Suppressor macrophage treated with lipopolysaccharide for 4 hours (primary cell): Measurements from ENCODE around the gene SLC25A29.
A peak's percentile ranks its signal among the peaks of the same experiment; 100 is the strongest.
"Not testable (repeated sequence)": the region's sequence is repeated elsewhere in the genome, so short reads cannot be mapped to it uniquely, and the experiment has no call there.

Experiments used
- DNase-seq: peaks from one replicate; pipeline ENCODE4 v3.0.0-alpha.2; 2020

Gene SLC25A29

DNA sequence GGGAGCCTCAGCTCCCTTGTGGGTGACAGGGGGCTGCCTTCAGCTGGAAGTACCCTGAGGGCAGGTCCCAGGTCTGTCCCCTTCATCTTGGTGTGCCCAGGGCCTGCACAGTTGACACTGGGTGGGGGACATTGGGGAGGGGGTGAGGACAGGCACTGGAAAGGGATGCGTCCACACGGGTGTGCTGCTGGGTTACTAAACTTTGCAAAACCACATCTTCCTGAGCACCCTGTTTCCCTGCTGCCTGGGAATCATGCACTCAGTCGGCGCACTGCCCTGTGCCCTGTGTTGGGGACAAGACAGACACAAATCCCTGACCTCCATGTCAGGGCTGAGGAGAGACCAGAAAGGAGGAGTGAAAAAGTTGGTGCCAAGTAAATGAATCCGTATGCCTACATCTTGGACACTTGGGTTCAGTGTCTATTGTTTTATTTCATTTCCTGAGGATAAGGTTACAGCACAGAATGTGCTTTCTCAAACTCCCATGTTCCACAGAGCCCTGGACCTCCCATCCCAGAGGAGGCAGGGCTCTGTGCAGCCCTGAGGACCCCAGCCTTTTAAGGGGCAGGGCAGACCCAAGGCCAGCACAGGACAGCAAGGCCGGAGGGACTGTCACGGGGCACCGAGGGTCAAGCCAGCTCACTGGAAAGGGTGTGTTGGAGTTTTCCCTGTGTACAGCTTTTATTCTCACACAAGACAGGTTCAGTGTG lies 2.9 kb upstream of the SLC25A29 start:
- no peak for DNase-seq

DNA sequence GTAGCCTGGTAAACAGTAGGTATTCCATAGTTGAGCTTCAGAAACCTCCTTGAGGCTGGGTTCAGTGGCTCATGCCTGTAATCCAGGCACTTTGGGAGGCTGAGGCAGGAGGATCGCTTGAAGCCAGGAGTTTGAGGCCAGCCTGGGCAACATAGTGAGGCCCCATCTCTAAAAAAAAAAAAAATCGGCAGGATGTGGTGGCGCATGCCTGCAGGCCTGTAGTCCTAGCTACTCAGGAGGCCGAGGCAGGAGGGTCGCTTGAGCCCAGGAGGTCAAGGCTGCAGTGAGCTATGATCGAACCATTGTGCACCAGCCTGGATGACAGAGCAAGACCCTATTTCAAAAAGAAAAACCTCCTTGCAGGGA lies 2.2 kb upstream of the SLC25A29 start:
- not testable (repeated sequence) for DNase-seq

DNA sequence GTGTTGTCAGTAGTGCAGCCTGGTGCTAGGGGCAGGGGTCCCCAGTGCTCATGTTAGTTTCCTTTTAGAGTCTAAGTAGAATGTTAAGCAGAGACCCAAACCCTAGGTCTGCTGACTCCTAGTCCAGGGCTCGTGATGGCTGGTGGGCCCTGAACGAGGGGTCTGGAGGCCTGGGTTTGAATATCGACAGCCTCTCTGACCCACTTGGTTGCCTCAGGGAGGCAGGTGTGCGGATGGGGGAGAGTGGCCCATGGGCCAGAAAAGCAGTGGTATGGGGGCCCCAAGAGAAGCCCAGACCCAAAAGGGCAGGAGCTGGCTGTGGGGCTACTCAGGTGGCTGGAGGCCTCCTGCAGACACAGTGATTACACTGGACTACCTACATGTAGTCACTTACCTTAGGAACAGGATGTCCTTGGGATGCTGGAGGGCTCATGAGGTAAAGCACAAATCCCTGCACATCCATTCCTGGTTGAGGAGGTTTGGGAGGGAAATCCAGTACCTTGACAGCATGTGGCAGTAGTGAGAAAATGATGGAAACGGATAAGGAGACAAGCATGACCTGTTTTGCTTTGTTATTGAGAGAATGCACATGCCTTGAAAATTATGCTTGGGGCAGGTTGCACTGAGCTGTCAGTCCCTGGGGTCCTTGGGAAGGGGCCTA lies 1.7 kb upstream of the SLC25A29 start:
- DNase-seq = no peak

DNA sequence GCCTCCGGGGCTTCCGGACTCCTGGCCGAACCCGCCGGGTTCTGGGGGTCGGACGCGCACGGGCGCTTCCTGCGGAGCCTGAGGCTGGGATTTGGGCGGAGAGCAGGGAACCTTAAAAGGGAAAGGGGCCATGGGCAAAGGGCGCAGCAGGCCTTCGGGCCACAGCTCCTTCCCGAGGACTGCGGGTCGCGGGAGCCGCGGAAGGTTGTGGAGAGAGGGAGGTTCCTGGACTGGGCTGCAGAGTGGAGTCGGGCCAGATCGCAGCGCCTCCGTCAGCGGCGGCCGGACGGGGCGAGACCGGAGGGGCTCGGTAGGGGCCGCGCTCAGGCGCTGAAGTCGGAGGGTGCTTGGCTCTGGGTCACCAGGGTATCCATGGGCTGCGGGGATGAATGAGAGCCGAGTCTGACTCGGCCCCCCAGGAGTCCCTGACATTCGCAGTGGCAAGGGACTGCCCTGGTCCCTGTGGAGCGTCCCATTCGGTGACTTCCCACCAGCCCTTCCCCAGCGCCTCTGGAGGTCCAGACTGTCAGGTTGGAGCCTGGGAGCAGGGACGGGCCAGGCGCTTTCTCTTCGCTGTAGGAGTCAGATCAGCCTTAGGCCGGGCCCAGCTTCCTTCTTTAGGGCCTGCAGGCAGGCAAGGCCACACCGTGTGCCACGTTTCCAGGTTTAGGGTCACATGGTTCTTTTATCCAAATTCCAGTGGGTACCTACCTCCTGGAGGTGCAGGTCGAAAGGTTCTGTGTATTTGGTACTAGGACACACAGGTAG lies 938 bp upstream of the SLC25A29 start:
- DNase-seq = peak; percentile 48

DNA sequence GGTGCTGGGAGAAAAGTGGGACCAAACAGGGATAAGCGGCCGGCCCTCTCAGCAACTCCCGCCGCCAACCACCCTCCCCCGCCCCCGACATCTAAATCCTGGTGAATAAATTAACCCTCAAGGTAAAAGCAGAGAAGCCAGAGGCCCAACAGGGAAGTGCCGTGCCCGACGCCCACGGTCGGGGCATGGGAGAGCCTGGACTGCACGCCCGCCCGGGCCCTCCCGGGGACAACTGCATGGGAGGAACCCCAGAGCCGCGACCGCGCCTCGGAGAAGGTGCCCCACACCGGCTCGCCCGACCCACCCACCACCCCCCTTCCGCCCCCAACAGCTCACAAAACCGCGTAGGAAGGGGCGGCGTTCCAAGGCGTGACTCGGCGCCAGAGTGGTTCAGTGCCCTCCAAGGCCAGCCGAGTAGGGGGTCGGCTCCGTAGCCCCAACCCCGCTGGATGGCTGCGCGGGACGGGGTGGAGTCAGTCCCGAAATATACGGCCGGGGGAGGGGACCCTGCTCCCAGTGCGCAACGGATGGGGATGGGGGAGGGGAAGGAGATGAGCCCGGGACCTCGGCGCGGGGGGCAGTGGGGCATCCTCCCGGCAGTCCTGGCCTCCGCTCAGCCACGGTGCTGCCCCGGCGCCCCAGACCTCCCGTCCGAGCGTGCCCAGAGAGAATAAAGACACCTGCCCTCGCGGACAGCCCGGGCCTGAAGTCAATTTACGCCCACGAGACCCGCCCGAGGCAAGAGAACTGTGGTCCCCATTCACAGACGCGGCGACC lies 732 bp downstream of the SLC25A29 start:
- peak; percentile 66 for DNase-seq

DNA sequence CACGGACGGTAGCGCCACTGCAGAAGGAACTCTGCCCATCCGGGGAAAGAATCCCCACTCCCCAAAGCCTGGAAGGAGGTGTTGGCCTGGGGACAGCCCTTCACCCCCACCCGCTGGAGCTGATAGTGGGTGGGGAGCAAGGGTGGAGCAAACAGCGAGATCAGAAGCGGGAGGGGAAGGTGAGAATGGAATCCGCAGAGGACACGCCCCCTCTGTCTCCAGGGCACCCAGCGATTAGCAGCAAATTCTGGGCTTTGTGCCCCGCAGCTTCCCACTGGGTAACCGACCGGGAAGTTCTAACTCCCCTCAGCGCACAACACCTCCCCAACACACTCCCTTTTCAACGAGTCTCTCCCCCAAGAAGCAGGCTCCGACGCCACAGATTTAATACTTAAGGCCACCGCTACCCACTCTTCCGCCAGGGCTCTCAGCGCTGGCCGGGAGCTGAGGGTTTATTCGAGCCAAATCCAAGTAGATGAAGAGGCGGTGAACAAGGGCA lies 1.4 kb downstream of the SLC25A29 start:
- DNase-seq = no peak

DNA sequence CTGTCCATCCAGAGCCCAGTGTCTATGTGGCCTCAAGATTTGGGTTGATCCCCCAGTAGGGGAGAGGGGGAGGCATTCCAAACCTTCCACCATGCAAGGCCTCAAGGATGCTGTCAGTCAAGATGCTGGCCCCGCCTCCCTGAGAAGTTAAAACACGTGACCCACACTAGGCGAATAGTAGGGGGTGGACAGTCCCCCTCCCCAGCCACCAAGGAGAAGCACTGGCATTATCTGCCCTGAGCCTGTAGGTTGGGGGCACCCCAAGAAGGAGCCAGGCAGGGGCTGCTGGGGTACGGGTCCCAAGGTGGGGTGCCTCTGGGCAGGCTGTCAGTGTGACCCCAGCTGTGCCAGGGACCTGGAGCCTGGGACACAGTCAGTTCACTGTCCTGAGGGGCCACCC lies 2.3 kb downstream of the SLC25A29 start:
- DNase-seq = no peak

DNA sequence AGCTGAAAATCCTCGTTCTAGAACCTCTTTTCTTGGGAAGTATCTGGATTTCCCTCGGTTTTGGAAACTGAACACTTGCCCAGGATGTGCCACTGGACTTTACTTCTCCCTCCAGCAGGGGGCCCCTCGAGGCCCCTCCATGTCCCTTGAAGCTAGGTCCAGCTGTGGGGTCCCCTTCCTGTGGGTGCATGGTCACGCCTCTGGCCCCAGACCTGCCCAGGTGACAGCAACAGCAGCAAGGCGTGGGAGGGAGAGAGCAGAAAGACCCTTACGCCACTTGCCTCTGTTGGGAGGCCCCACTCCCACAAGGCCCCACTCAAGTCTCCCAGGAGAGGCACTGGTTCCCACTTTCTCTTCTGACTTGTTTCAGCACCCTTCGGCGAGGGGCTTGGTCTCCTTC lies 3.1 kb downstream of the SLC25A29 start:
- DNase-seq = peak; percentile 34

DNA sequence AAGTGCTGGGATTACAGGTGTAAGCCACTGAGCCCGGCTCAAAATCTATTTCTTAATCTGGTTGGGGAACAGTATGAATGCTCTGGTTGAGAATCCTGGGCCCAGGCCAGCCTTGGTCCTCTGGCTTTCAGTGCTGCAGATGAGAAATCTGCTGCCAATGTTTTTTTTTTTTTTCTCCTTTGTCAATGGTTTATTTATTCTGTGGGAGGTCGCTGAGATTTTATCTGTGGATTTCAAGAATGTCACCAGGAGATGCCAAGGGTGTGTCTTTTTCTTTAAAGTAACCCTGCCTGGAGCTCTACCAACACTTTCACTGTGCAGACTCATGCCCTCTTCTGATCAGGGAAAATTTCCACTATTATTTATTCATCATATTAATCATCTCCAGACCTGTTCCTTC lies 3.6 kb downstream of the SLC25A29 start:
- DNase-seq = no peak

DNA sequence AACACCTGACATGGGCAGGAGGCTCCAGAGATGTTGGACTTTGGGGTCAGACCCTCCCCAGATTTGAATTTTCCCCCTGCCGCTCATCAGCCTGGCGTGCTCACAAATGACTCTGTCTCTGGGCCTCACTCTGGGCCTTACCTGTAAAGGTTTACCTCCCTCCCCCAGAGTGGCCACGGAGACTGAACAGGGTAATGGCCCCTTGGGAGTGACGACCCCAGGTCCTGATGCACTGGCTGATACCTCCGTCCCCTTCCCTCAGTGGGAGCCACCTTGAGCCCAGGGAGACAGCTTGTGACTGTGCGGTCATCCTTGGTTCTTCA lies 7.0 kb downstream of the SLC25A29 start:
- no peak for DNase-seq

DNA sequence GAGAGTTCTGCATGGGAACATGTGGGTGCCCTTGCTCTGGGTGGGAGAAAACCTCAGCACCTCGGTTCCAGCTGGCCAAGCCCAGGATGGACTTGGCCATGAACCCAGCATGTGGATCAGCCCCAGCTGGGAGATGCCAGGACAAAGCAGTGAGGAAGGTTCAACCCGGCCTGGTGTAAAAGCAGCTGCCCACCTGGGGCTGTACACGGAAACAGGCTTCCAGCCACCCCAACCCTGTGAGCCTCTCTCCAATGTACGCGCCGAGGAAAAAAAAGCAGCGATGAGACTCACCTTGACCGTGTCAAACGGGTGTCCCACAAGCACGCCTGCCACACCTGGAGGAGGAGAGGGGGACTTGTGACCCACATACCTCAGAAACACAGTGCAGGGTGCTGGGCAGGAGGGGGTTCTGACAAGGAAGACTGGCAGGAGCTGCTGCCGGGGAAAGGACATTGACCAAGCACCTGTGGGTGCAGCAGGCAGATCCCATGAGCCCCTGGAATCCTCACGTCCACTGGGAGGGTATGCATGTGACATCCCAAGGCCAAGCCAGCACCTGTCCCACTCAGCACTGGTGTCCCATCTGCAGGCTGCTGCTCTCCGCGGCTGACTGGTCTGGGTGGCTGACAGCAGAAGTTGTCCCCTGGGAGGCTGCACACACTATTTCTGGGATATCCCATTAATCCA lies 7.5 kb downstream of the SLC25A29 start:
- DNase-seq = no peak

DNA sequence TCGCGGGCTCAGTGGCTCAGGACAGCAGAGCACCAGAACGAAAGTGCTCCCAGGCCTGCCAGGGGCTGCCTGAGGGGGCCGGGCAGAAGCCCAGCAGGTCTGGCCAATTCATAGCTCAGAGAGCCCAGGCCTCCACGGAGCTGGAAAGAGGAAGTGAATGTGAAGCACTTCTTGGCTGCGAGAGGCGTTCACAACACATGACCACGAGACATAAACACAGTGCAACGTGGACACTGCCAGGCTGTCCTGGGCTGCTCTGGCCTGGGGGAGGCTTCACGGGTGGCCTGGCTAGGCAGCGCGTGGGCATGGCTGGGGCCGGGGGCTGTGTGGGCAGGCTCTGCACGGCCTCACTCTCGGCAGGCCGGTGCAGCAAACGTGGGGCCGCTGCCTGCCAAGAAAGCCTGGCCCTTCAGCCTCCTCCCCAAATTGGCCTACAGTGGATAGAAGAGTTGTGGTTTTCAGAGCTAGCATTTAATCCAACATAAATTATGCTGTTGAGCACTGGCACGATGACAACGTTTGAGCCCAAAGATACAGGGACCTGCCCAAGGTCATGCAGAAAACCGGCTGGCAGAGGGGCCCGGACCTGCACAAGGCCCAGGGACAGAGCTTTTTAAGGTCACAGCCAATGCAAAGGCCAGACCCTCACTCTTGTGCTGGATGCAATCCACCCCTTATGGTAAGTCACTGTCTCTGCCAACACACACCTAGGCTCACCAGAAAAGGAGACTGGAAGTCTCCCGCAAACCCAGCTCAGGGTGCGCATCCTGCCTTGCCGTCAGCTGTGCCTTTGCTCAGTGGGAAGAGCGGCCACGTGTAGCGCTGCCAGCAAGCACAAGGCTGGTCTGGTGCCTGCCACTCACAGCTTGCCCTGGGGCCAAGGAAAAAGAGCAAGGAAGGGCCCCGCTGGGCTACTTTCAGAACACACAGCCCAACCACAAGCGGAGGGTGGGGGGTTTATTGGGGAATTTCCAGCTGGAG lies 8.6 kb downstream of the SLC25A29 start:
- DNase-seq = peak; percentile 92

DNA sequence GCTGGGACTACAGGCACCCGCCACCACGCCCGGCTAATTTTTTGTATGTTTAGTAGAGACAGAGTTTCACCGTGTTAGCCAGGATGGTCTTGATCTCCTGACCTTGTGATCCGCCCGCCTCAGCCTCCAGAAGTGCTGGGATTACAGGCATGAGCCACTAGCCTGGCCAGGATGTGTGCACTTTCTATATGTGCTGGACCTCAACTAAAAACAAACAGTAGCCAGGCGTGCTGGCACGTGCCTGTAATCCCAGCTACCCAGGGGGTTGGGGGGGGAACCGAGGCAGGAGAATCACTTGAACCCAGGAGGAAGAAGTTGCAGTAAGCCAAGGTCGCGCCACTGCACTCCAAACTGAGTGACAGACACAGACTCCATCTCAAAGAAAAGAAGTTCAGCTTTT lies 9.5 kb downstream of the SLC25A29 start:
- DNase-seq = not testable (repeated sequence)

DNA sequence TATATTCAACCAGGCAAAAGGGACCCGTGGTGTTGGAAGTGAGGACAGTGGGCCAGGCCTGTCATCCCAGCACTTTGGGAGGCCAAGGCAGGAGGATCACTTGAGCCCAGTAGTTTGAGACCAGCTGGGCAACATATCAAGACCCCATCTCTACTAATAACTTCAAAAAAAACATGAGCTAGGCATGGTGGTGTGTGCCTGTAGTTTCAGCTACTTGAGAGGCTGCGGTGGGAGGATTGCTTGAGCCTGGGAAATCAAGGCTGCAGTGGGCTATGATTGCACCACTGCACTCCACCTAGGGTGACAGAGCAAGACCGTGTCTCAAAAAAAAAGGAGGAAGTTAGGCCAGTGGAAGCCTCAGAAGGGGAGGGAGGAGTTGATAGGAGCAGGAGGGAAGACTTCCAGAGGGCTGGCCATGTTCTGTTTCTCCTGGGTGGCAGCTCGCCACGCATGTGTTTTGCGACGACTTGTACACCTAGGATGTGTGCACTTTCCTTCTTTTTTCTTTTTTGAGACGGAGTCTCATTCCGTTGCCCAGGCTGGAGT lies 10.1 kb downstream of the SLC25A29 start:
- peak; percentile 32 for DNase-seq

DNA sequence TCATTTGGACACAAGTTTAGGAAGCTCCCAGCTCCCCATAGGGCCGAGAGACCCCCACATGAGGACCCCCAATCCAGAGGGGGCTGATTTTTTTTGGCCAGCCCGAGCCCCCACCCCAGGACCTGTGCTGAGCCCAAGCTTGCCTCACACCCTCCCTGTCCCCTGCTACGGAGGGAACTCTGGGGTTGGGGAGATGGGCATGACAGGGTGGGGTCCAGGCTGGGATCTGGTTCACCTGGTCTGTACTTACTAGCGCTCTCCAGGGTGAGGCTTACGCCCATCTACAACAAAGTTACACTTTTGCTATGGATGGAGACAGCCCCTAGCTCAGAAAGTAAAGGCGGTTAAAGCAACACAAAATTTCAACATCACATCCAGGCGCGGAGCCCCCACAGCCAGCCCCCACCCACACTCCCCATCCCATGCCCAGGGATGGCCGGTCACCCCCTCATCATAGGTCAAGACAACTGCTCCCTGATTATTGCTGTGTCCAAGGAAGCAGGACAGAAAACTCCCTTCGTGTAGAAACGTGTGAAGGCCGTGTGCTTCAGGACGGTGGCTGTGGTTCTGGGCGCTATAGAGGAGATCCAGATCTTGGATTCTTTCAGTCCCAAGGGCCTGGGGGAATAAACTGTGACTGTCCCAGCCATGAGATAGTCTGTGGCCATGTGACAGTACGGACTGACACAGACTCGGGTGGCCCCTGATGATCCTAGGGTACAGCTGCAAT lies 10.7 kb downstream of the SLC25A29 start:
- DNase-seq = no peak

DNA sequence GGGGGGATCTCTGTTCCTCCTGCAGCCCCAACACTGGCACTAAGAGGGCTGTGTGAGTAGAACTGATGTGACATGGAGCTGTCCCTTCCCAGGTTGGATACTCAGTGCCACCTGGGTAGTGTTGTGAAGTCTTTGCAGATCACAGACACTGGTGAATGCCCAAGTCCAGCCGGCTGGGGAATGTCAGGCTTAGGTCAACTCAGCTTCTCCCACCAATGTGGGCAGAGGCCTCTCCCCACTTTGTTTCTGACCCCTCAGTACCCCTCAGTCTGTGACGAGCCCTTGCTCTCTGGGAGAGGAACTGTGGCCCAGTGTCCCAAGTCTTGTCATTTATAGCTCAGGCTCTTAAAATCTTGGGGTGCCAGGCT lies 11.3 kb downstream of the SLC25A29 start:
- no peak for DNase-seq

DNA sequence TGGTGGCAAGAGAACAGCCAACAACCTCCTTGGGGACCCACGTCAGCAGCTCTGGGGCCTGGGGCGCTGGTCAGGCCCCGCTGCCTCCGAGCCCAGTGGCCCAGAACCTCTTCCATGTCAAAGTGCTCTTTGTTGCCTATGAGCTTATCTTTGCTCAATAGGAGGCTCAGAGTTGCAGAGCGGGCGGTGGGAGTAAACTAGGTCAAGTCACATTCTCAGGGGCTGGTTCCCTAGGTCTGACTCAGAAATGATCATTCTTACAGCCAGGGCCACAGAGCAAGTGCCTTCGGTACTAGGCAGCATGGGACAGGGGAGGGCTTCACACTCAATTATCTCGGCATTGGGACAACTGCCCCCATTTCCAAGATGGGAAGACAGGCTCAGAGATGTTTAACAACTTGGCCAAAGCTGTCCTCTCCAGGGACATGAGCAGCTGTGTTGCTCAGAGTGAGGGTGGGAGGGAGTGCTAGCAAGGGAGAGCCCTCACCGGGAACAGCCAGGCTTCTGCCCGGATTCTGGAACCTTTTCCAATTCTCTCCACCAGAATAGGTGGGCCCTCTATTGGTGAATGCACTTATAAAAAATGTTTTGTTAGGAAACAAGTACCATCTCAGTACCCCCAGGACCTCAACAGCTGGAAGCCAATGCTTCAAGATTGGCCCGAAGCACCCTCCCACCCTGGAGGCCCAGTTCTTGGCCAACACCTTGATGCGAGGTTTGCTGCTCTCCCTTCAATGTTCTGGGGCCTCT lies 11.9 kb downstream of the SLC25A29 start:
- no peak for DNase-seq

DNA sequence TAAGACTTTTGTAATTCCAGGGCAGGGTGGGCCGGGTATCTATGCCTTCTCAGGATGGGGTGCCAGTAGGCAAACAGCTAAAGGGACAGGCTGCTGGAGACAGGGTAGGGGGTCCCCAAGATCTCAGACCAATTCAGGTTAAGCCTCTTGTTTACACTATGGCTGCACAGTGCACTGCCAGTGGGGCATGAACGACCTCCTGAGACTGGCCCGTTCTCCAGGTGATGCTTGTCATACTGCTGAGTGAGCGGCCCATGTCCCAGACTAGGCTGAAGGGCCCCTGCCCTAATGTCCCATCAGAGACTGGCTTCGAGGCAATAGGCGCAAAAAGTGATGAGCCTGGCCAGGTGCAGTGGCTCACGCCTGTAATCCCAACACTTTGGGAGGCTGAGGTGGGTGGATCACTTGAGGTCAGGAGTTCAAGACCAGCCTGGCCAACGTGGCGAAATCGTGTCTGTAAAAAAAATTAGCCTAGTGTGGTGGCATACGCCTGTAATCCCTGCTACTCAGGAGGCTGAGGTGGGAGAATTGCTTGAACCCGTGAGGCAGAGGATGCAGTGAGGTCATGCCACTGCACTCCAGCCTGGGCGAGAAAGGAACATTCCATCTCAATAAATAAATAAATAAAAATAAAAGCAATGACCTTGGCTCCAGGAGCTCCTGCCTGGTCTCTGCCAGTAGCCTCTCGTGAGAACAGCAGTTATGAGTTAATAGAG lies 12.6 kb downstream of the SLC25A29 start:
- no peak for DNase-seq
